ENCODE data around the gene COL25A1. TPM values are rescaled to one million over a fixed set of nuclear protein-coding genes. Genes with fewer than 3 reads are reported as not detected.

The COL25A1 gene
- polyA plus RNA-seq, 1 donor, result 9.5 TPM

GRCh38 chr4:108762559-108763225, 539.8 kb downstream of the COL25A1 start, which contains the start of gene ETNPPL:
Gene ETNPPL (minus strand): TSS chr4:108763053. CDS start chr4:108762898, 155 bp downstream.
- DNase-seq (ENCODE audit: low read depth), result peak; percentile 5

Other genes with a start within 250 kb of the COL25A1 start
- 27.0 TPM for gene SEC24B, start 131.2 kb upstream of the COL25A1 start, polyA plus RNA-seq (ENCODE audit: insufficient read length)